ENCODE results near the gene LIMS2.

- no peak for TF ChIP-seq CTCF (IDR thresholded peaks at IDR 0.05)
- no peak for TF ChIP-seq POLR2A (IDR thresholded peaks at IDR 0.05)
- no peak for TF ChIP-seq EP300 (IDR thresholded peaks at IDR 0.05)
Measured at GRCh38 chr2:127624756-127625571, 50.4 kb downstream of the LIMS2 start.

Measured in tibial nerve (tissue), 4 donors.